ENCODE data around the gene PRDX1.
"Not testable (repeated sequence)": the region's sequence is repeated elsewhere in the genome, so short reads cannot be mapped to it uniquely, and the experiment has no call there.

The PRDX1 gene

GRCh38 chr1:45503462-45504360 is 18.0 kb downstream of the PRDX1 start:
- no peak for DNase-seq (ENCODE audit: low spot score)

GRCh38 chr1:45501505-45501859 is 20.2 kb downstream of the PRDX1 start:
- no peak for DNase-seq (ENCODE audit: low spot score)

- DNase-seq (ENCODE audit: low spot score): peak; percentile 36
Measured at GRCh38 chr1:45499415-45499769, 22.3 kb downstream of the PRDX1 start.

GRCh38 chr1:45498279-45498678 is 23.4 kb downstream of the PRDX1 start:
- no peak for DNase-seq (ENCODE audit: low spot score)

DNA sequence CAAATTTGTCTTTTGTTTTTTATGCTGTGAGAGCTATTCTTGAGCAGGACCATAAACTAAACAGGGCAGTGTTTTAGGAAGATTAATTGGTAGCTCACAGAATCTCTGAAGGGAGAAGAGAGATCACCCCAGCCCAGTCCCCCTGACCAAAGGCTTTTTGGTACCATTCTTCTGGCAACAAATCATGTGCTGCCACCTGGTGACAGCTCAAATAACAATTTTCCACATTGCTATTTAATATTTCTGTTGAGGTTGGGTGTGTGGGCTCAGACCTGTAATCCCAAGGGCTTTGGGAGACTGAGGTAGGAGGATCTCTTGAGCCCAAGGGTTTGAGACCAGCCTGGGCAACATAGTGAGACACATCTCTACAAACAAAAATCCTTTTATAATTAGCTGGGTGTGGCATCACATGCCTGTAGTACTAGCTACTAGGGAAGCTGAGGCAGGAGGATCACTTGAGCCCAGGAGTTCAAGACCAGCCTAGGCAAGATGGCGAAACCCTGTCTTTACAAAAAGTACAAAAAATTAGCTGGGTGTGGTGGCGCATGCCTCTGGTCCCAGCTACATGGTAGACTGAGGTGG is 28.5 kb downstream of the PRDX1 start:
- DNase-seq (ENCODE audit: low spot score): peak; percentile 62

DNA sequence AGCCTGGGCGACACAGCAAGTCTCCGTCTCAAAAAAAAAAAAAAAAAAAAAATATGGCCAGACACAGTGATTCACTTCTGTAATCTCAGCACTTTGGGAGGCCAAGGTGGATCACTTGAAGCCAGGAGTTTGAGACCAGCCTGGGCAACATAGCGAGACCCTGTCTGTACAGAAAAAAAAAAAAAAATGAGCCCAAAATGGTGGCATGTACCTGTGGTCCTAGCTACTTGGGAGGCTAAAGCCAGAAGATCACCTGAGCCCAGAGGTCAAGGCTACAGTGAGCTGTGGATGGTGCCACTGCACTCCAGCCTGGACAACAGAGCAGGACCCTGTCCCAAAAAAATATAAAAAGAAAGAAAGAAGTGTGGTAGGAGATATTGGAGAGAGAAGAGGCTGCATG is 29.0 kb downstream of the PRDX1 start:
- DNase-seq (ENCODE audit: low spot score): no peak

- DNase-seq (ENCODE audit: low spot score): no peak
Measured at GRCh38 chr1:45491487-45492260, 30.0 kb downstream of the PRDX1 start.

DNA sequence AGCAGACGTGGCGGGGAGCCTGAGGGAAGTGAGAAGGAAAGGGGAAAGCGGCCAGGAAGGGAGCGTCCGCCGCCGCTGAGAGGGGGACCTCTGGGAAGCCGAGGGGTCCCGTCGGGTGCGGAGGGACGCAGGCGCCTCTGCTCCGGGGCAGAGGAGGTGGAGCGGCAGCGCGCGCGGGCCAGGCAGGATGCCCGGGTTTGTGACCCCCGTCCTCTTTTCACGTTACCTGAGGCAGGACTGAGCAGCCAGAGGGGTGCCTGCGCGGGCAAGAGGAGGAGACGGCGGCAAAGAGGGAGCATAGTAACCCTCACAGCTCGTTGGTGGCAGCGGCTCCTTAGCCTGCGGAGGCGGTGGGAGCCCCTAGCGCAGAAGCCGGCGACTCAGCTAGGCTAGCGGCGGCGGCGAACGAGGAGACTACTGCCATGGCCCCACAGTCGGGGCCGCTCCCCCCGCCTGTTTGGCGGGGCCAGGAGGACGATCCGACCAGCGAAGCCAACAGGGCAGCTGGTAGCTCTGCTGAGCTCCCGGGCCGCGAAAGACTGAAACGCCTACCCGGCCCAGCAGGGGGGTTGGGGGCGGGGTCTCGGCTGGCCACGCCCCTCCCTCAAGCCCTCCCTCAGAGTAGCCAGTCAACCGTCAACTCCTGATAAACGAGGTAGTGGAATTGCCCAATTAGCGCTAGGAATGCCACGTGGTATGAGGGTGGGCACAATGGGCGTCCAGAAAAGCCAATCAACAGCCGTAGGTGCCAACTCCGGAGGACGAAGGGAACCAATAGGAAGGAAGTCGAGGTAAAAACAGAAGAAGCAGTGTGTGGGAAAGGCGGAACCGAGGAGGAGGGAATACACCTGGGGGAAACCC is 30.8 kb downstream of the PRDX1 start, which contains the start of gene TESK2:
TSS of gene TESK2 (minus strand) at position 538 of the 861 bp plus-strand sequence. CDS start 33,378 bp downstream, outside the sequence.
- peak; percentile 99 for DNase-seq (ENCODE audit: low spot score)

DNA sequence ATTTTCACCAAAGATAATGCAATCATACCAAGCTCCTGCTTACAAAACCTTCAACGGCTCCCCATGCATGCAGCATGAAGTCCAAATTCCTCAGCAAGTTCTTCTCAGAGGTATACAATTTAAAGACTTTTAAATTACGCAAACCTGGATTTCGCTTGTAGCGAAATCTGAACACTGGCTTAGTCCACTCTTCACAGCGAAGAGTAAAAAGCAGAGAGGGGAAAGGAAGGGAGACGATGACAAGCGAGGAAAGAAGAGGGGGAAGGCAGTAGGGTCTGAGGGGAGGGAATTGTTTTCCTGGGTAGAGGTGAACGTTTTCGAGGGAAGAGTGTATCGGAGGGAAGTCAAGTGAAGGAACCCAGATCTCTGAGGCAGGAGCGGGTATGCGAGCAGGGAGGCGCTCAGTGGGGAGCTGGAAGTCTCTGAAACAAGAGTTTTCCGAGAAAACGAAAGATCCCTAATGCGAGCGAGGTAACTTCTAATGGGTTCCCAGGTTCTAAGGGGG is 31.5 kb downstream of the PRDX1 start:
- DNase-seq (ENCODE audit: low spot score): peak; percentile 51

GRCh38 chr1:45489379-45489778 is 32.3 kb downstream of the PRDX1 start:
- not testable (repeated sequence) for DNase-seq (ENCODE audit: low spot score)

- DNase-seq (ENCODE audit: low spot score): no peak
Measured at GRCh38 chr1:45488666-45489377, 32.9 kb downstream of the PRDX1 start.

DNA sequence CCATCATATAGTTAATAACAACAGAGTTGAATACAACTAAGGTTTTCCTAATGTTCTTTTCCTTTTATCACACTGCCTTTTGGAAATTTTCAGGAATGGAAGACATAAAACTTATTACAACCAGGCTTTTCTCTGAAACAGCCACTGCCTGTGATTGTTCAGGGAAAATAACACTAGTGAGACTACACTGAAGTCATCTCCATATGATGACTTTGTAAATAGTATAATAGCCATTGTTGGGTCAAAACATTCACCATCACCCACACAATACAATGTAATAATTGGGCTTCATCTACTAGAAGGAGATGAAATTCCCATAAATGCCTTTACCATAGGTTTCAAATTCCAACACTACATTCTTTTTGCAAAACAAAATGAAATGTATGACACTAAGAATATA is 35.7 kb downstream of the PRDX1 start:
- DNase-seq (ENCODE audit: low spot score): no peak

DNA sequence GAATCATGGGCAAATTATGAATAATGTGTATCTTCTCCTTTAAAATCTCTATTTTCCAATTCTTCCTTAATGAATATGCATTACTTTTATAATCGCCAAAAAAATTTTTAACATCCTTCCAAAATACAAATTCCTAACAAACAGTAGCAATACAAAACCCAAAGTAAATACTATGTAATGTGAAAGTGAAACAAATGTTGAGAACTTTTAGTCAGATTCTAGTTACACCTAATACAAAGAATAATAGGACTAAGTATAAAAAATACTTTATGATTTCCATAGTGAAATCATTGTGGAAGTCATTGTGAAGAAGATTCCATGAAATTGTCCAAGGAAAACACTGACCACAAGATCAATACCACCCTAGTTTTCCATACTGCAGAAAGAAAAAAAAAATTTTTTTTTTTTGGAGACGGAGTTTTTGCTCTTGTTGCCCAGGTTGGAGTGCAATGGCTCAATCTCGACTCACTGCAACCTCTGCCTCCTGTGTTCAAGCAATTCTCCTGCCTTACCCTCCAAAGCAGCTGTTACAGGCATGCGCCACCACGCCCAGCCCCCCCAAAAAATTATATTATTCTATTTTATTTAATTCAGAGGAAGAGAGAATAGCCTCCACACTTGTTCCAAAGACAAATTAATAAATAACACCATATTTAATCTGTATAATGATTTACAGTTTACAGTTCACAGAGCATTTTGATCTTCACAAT is 42.5 kb downstream of the PRDX1 start:
- no peak for DNase-seq (ENCODE audit: low spot score)

DNA sequence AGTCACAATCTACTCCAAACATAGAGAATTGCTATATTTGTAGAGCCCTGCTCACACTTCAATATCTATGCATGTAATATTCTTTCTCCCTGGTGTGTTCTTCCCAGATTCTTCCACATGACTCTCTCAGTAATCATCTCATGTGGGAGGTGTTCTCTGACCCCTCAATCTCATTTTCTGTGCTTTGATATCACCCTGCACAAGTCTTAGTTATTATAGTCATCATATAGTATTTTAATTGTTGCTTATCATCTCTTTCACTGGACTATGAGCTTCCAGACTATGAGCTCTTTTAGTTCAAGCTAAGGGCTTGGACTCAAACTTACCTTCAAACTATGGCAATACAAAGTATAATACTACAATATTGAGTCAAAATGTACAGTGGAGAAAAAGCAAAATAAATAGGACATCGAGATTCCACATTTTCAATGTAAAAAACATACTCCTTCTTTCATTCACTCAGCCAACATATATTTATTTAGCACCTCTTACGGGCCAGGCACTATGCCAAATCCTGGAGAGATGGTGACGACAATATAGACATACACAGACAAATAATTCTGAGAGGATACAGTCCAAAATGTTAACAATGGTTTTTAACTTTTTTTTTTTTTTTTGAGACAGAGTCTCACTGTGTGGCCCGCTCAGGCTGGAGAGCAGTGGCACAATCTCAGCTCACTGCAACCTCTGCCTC is 43.4 kb downstream of the PRDX1 start:
- no peak for DNase-seq (ENCODE audit: low spot score)

DNA sequence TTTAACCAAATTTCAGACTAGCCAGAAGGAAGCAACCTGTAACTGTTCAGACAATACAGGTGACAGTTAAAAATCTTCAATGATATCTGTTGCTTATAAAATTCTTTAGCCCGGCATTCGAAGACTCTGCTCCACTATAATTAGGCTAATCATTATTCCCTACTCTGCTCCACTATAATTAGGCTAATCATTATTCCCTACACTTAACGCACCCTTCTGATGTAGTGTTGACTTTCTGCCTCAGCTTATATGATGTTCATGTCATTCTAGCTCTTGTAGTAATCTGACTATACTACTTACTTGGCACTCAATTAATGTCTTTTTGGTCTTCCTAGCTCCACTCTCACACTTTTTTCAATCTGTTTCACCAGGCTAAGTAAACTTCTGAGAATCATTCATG is 44.0 kb downstream of the PRDX1 start:
- DNase-seq (ENCODE audit: low spot score): no peak

DNA sequence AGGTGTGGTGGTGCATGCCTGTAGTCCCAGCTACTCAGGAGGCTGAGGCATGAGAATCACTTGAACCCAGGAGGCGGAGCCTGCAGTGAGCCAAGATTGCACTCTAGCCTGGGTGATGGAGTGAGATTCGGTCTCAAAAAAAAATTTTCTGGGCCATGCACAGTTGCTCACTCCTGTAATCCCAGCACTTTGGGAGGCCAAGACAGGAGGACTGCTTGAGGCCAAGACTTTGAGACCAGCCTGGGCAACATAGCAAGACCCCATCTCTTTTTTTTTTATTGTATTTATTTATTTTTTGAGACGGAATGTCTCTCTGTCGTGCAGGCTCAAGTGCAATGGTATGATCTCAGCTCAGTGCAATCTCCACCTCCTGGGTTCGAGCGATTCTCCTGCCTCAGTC is 47.5 kb downstream of the PRDX1 start:
- DNase-seq (ENCODE audit: low spot score): not testable (repeated sequence)

DNA sequence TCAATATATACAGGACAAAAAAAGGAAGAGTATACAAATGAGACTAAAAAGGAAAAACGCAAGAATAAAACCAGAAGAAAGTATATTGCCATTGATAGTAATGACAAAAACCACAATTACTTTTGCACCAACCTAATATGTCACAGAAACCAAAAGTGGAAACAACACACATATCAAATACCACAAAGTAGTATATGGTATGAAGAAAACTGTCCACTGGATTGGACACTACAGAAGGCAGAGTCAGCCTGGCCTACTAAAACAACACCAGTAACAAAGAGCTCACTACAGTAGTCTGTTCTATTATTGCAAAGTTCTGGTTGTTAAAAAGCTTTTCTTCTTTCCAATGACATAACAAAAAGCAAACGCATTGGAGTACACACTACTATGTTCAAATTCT is 48.4 kb downstream of the PRDX1 start:
- DNase-seq (ENCODE audit: low spot score): no peak

- DNase-seq (ENCODE audit: low spot score): no peak
Measured at GRCh38 chr1:45470306-45470798, 51.3 kb downstream of the PRDX1 start.

DNA sequence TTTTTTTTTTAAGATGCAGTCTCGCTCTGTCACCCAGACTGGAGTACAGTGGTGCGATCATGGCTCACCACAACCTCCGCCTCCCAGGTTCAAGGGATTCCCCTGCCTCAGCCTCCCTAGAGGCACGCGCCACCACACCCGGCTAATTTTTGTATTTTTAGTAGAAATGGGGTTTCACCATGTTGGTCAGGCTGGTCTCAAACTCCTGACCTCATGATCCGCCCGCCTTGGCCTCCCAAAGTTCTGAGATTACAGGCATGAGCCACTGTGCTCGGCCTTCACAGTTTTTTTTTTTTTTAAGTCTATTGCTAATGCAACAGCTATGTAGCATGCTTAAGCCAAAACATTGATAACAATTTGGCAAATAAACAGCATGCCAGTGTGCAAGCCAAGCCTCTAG is 54.3 kb downstream of the PRDX1 start:
- DNase-seq (ENCODE audit: low spot score): not testable (repeated sequence)

DNA sequence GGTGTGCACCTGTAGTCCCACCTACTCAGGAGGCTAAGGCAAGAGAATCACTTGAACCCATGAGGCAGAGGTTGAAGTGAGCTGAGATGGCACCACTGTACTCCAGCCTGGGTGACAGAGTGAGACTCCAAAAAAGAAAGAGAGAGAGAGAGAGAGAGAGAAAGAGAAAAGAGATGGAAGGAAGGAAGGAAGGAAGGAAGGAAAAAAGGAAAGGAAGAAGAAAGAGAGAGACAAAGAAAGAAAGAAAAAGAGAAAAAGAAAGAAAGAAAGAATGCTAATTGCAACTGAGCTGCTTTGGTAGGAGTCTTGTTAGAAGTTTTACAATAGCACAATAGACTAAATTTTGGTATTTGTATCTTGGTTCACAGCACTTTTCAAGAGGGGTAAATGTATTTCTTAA is 56.4 kb downstream of the PRDX1 start:
- no peak for DNase-seq (ENCODE audit: low spot score)
